Panc1 (cell line): ENCODE data around the gene FBLN1. TPM values are rescaled to one million over a fixed set of nuclear protein-coding genes. Genes with fewer than 3 reads are reported as not detected.

Experiments
- ATAC-seq: fragments of 200-7000 bp; cut with Tn5 transposase; 2 replicates; pipeline ENCODE4 v1.9.1; 2020; ENCODE audit warnings: mild to moderate bottlenecking, moderate library complexity
- BruUV-seq: library from RNA; stranded (reverse); fragments of 400-500 nt; replicated peaks from 2 replicates; lab custom pipeline; 2021; lab: Mats Ljungman, UMichigan
- CTCF ChIA-PET: fragments of 300-600 bp; sonication (Branson Sonifier 250); formaldehyde crosslinking; loops from one replicate; lab custom pipeline; 2022; ENCODE audit warnings: antibody characterized with exemption; lab: Charles Lee
- POLR2A ChIA-PET: fragments of 300-600 bp; sonication (Branson Sonifier 250); formaldehyde crosslinking; loops from one replicate; lab custom pipeline; 2022; ENCODE audit warnings: antibody characterized with exemption; lab: Charles Lee
- DNase-seq: peaks from one replicate; pipeline ENCODE4 v3.0.0-alpha.2; 2010; ENCODE audit warnings: low read depth, low spot score
- H3K27ac ChIP-seq: 2 replicates; pipeline ENCODE4 v1.5.1; 2011; ENCODE audit warnings: mild to moderate bottlenecking, low read length, inconsistent platforms
- H3K27me3 ChIP-seq: fragments of 200-500 bp; sonication (Bioruptor generic); 2 replicates; pipeline ENCODE4 v1.6.0; 2014; ENCODE audit warnings: low read length, inconsistent platforms; ENCODE audit not compliant: control insufficient read depth, insufficient read depth
- H3K36me3 ChIP-seq: fragments of 200-500 bp; sonication (Bioruptor generic); 2 replicates; pipeline ENCODE4 v1.5.1; 2014; ENCODE audit warnings: inconsistent platforms, mild to moderate bottlenecking, low read length, moderate library complexity; ENCODE audit not compliant: control insufficient read depth, insufficient read depth
- H3K4me1 ChIP-seq: 2 replicates; pipeline ENCODE4 v1.5.1; 2011; ENCODE audit warnings: inconsistent platforms, mild to moderate bottlenecking, low read length, moderate library complexity; ENCODE audit not compliant: control insufficient read depth, insufficient read depth
- H3K4me3 ChIP-seq, 2 experiments: 2 replicates each; pipeline ENCODE4 v1.5.1; 2011 to 2012; ENCODE audit warnings: low read depth in 2 of 2, low read length in 2 of 2, mild to moderate bottlenecking in 2 of 2, inconsistent platforms in 1 of 2, moderate library complexity in 1 of 2
- H3K9me3 ChIP-seq: fragments of 200-500 bp; sonication (Bioruptor generic); 2 replicates; pipeline ENCODE4 v1.5.1; 2014; ENCODE audit warnings: low read depth, mild to moderate bottlenecking, inconsistent platforms, low read length, moderate library complexity; ENCODE audit not compliant: control insufficient read depth, insufficient read depth
- POLR2AphosphoS5 ChIP-seq: IDR thresholded peaks from 2 replicates; pipeline ENCODE4 v1.6.1; 2012; ENCODE audit warnings: mild to moderate bottlenecking, low read depth, low read length, moderate library complexity
- SIN3A ChIP-seq: IDR thresholded peaks from 2 replicates; pipeline ENCODE4 v1.6.1; 2012; ENCODE audit warnings: low read depth, mild to moderate bottlenecking, low read length, moderate library complexity, borderline replicate concordance; ENCODE audit not compliant: insufficient read depth
- TCF7L2 ChIP-seq: IDR thresholded peaks from 2 replicates; pipeline ENCODE4 v1.6.1; 2011; ENCODE audit warnings: mild to moderate bottlenecking, low read depth, low read length, inconsistent platforms
- in situ Hi-C: cut with HindIII; loops from 2 replicates; pipeline ENCODE4 v1.10.0; 2016; ENCODE audit warnings: low sequenced_read_pairs, low pct_unique_long_range_greater_than_20kb
- intact Hi-C: fragments of 100-400 bp; cut with micrococcal nuclease; formaldehyde crosslinking; loops from one replicate; pipeline ENCODE4 v1.10.0; 2022; ENCODE audit not compliant: unreplicated experiment
- total RNA-seq: library from RNA; stranded (reverse); gene quantifications from one replicate; pipeline ENCODE4 v1.2.1, GENCODE V29; 2021; ENCODE audit not compliant: unreplicated experiment
- TF ChIP-seq, protein P1 (sequence below): fragments of 450-650 bp; IDR thresholded peaks from 2 replicates; pipeline ENCODE4 v1.5.1; 2017; ENCODE audit warnings: mild to moderate bottlenecking
- TF ChIP-seq, protein P2 (sequence below), 2 experiments: IDR thresholded peaks; 2 replicates each; pipeline ENCODE4 v1.6.1; 2011 to 2012; ENCODE audit warnings: low read depth in 2 of 2, control low read depth in 1 of 2, low read length in 1 of 2, mild to moderate bottlenecking in 1 of 2, moderate library complexity in 1 of 2; ENCODE audit not compliant: insufficient read depth in 1 of 2

Gene FBLN1
- total RNA-seq, 1 experiment from 2014 or later, result 143 TPM

DNA sequence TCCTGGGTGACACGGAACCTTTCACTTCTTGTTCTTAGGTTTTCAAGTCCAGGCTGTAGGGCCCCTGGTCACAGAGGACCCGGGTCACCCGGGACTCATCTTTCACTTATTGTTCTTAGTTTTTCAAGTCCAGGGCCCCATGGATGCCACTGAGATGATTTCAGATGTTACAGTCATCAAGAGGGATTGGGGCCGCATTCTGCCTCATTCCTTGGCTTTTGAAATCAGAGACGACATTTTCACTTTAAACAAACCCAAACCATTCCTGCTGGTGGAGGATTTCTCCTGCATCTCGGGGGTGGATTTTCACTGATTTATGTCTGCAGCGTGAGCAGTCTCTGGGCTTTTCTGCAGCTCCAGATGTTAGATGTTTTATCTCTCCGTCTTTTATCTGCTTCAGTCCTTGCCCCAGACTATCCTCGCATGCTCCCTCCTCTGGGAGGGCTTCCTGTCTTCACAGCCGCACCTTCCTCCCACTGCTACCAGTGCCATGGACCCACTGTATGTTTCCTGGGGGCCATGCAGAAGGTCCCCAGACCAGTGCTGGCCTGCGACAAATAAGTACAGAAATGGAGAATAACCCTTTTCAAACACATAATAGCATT lies 27.4 kb downstream of the FBLN1 start:
- CTCF ChIA-PET, result no interaction called here
- Histone ChIP-seq H3K27me3 (no peaks in the 10 kb centered on the region), H3K9me3 (no peaks in the 10 kb centered on the region), H3K27ac (no peak overlapping the region), H3K36me3 (peaks cover 1% of the 10 kb centered on the region; the same call in 1 of the 2 replicates), H3K4me1 (no peaks in the 10 kb centered on the region), H3K4me3 (no peak overlapping the region)
- DNase-seq (no peak), ATAC-seq (no peak)
- in situ Hi-C loops (no loop called here), intact Hi-C loops (no loop called here)
- TF ChIP-seq, protein P1, sequence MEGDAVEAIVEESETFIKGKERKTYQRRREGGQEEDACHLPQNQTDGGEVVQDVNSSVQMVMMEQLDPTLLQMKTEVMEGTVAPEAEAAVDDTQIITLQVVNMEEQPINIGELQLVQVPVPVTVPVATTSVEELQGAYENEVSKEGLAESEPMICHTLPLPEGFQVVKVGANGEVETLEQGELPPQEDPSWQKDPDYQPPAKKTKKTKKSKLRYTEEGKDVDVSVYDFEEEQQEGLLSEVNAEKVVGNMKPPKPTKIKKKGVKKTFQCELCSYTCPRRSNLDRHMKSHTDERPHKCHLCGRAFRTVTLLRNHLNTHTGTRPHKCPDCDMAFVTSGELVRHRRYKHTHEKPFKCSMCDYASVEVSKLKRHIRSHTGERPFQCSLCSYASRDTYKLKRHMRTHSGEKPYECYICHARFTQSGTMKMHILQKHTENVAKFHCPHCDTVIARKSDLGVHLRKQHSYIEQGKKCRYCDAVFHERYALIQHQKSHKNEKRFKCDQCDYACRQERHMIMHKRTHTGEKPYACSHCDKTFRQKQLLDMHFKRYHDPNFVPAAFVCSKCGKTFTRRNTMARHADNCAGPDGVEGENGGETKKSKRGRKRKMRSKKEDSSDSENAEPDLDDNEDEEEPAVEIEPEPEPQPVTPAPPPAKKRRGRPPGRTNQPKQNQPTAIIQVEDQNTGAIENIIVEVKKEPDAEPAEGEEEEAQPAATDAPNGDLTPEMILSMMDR, result no peak
- TF ChIP-seq, protein P2, sequence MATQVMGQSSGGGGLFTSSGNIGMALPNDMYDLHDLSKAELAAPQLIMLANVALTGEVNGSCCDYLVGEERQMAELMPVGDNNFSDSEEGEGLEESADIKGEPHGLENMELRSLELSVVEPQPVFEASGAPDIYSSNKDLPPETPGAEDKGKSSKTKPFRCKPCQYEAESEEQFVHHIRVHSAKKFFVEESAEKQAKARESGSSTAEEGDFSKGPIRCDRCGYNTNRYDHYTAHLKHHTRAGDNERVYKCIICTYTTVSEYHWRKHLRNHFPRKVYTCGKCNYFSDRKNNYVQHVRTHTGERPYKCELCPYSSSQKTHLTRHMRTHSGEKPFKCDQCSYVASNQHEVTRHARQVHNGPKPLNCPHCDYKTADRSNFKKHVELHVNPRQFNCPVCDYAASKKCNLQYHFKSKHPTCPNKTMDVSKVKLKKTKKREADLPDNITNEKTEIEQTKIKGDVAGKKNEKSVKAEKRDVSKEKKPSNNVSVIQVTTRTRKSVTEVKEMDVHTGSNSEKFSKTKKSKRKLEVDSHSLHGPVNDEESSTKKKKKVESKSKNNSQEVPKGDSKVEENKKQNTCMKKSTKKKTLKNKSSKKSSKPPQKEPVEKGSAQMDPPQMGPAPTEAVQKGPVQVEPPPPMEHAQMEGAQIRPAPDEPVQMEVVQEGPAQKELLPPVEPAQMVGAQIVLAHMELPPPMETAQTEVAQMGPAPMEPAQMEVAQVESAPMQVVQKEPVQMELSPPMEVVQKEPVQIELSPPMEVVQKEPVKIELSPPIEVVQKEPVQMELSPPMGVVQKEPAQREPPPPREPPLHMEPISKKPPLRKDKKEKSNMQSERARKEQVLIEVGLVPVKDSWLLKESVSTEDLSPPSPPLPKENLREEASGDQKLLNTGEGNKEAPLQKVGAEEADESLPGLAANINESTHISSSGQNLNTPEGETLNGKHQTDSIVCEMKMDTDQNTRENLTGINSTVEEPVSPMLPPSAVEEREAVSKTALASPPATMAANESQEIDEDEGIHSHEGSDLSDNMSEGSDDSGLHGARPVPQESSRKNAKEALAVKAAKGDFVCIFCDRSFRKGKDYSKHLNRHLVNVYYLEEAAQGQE (IDR thresholded peaks at IDR 0.05; ENCODE audit: insufficient read depth in 1 of 2, low read depth in 2 of 2, low read length in 1 of 2), result no peak
- no peak for TF ChIP-seq TCF7L2
- no peak for TF ChIP-seq POLR2AphosphoS5
- TF ChIP-seq SIN3A, result no peak
- BruUV-seq, result no TSS peak
- POLR2A ChIA-PET, result no interaction called here

DNA sequence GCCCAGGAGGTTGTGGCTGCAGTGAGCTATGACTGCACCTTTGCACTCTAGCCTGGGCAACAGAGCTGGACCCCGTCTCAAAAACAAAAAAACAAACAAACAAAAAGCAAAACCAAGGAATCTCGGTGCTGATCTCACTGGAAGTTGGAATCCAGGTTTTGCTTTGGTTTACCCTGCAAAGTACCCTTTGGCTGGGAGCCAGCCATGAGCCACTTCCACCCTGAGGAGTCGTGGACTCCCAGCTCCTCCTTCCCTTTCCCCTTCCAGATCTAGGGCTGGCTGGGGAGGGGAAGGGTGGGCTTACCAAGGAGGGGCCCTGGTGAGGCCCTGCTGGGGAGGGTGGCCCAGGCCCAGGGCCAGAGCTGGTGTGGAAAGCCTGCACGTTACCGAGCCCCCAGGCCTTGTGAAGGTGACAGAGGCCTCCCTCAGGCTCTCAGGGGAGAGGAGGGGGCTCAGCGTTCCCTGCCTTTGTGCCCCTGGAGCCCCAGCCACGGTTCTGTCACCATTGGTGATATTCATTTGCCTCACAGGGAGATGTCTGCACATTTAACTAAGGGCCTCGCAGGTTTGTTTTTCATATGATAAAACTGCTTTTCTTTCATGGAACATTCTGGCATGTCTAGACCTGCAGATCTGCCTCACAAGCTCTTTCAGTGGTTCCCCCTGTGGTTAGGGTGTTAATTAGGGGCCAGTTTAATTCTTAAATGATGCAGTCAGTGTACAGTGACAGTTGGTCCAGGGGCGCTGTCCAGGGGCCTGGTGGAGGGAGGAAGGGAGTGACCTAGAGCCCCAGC lies 29.0 kb downstream of the FBLN1 start:
- DNase-seq, result no peak
- Histone ChIP-seq H3K36me3 (peaks cover 2% of the 10 kb centered on the region; the same call in 1 of the 2 replicates), H3K27ac (no peak overlapping the region), H3K4me1 (no peaks in the 10 kb centered on the region), H3K4me3 (no peak overlapping the region), H3K9me3 (no peaks in the 10 kb centered on the region), H3K27me3 (no peaks in the 10 kb centered on the region)
- intact Hi-C loops (no loop called here), in situ Hi-C loops (no loop called here)
- CTCF ChIA-PET, result no interaction called here
- TF ChIP-seq POLR2AphosphoS5, result no peak
- TF ChIP-seq, protein P1, result no peak
- ATAC-seq, result no peak
- POLR2A ChIA-PET, result no interaction called here
- BruUV-seq, result no TSS peak
